HG02610 (cell line): ENCODE measurements around the gene FMNL1.

ENCODE experiments used
- ATAC-seq: cut with Tn5 transposase; IDR thresholded peaks from one replicate; pipeline ENCODE4 v1.9.1; 2021; ENCODE audit warnings: mild to moderate bottlenecking, moderate library complexity; ENCODE audit not compliant: unreplicated experiment

Gene FMNL1

GRCh38 chr17:45256114-45256966 is 34.7 kb downstream of the FMNL1 start:
- no peak for ATAC-seq

GRCh38 chr17:45257115-45257514 is 35.4 kb downstream of the FMNL1 start:
- no peak for ATAC-seq

GRCh38 chr17:45258981-45259380 is 37.3 kb downstream of the FMNL1 start:
- ATAC-seq = no peak

- no peak for ATAC-seq
Observed at GRCh38 chr17:45260204-45260783, 38.6 kb downstream of the FMNL1 start.

- ATAC-seq = no peak
Observed at GRCh38 chr17:45261577-45262515, 40.2 kb downstream of the FMNL1 start, which contains the start of gene SPATA32. Gene SPATA32, minus strand, starts transcription at chr17:45262094. Its CDS starts 78 bp downstream, at chr17:45262016.

- no peak for ATAC-seq
Observed at GRCh38 chr17:45262516-45263476, 41.1 kb downstream of the FMNL1 start.

GRCh38 chr17:45263477-45263860 is 41.8 kb downstream of the FMNL1 start:
- no peak for ATAC-seq

GRCh38 chr17:45264430-45264829 is 42.7 kb downstream of the FMNL1 start:
- no peak for ATAC-seq

- no peak for ATAC-seq
Observed at GRCh38 chr17:45264988-45265387, 43.3 kb downstream of the FMNL1 start.

- ATAC-seq = no peak
Observed at GRCh38 chr17:45265821-45266220, 44.1 kb downstream of the FMNL1 start.

GRCh38 chr17:45266372-45266926 is 44.8 kb downstream of the FMNL1 start:
- no peak for ATAC-seq

GRCh38 chr17:45267436-45268055 is 45.9 kb downstream of the FMNL1 start:
- no peak for ATAC-seq

- no peak for ATAC-seq
Observed at GRCh38 chr17:45269912-45270311, 48.2 kb downstream of the FMNL1 start.

- no peak for ATAC-seq
Observed at GRCh38 chr17:45270828-45271418, 49.2 kb downstream of the FMNL1 start.

GRCh38 chr17:45271603-45272002 is 49.9 kb downstream of the FMNL1 start:
- ATAC-seq = no peak

GRCh38 chr17:45273551-45273957 is 51.9 kb downstream of the FMNL1 start:
- no peak for ATAC-seq

GRCh38 chr17:45274033-45274432 is 52.3 kb downstream of the FMNL1 start:
- no peak for ATAC-seq

GRCh38 chr17:45276031-45276430 is 54.3 kb downstream of the FMNL1 start:
- ATAC-seq = no peak
